GM12878 (cell line): Measurements from ENCODE around the gene TACR1. TPM values are rescaled to one million over a fixed set of nuclear protein-coding genes. Genes with fewer than 3 reads are reported as not detected.

Experiments used
- E2F4 ChIP-seq: IDR thresholded peaks from 2 replicates; pipeline ENCODE4 v1.6.1; 2012; ENCODE audit warnings: low read depth, low read length, improper control_type of control experiment
- NR2F1 ChIP-seq: fragments of 450-650 bp; conservative IDR thresholded peaks from 2 replicates; pipeline ENCODE4 v1.6.1; 2017; ENCODE audit warnings: mild to moderate bottlenecking
- RELB ChIP-seq: fragments of 450-650 bp; IDR thresholded peaks from 2 replicates; pipeline ENCODE4 v1.6.1; 2017; ENCODE audit warnings: low read depth, mild to moderate bottlenecking, moderate library complexity
- SMAD5 ChIP-seq: IDR thresholded peaks from 2 replicates; pipeline ENCODE4 v1.6.1; 2016; ENCODE audit warnings: antibody characterized with exemption, low read depth
- ZBTB33 ChIP-seq: fragments of 450-650 bp; IDR thresholded peaks from 2 replicates; pipeline ENCODE4 v1.6.1; 2017; ENCODE audit warnings: mild to moderate bottlenecking
- ZNF207 ChIP-seq: fragments of 450-650 bp; IDR thresholded peaks from 2 replicates; pipeline ENCODE4 v1.6.1; 2014; ENCODE audit warnings: antibody characterized with exemption, mild to moderate bottlenecking, borderline replicate concordance
- polyA plus RNA-seq, 11 experiments: library from polyadenylated mRNA; depleted of rRNA in 4 of 11; unstranded in 6 of 11; stranded (reverse) in 5 of 11; fragments of >200 nt; fragmentation: Nextera tagmentation in 4 of 11; fragmentation: Illumina TruSeq in 1 of 11; extraction: Ambion mirVana in 4 of 11; extraction: Trizol in 1 of 11; gene quantifications; 1 replicate in 1 of 11; 2 replicates in 10 of 11; pipeline versions ENCODE4 v1.2.1 to v1.2.3, GENCODE V29; 2011 to 2016; ENCODE audit warnings: inconsistent platforms in 2 of 11, missing spikeins in 2 of 11, low read depth in 1 of 11
- total RNA-seq, 4 experiments: library from RNA; depleted of rRNA in 3 of 4; stranded (reverse); fragments of >200 nt in 3 of 4; fragmentation: Illumina TruSeq in 1 of 4; extraction: Trizol in 1 of 4; gene quantifications; 2 replicates each; pipeline versions ENCODE4 v1.2.1 to v1.2.3, GENCODE V29; 2013 to 2021

Gene TACR1
- total and polyA plus RNA-seq, 10 of the 15 experiments (the other 5 are each of a cell fraction or from before 2014, with no cell fraction given): 0.04 to 1.4 (median 0.15) TPM

GRCh38 chr2:75055820-75056675 is 143.3 kb downstream of the TACR1 start (continued):
- TF ChIP-seq ZBTB33: no peak
- TF ChIP-seq SMAD5: no peak
- no peak for TF ChIP-seq ZNF207
- TF ChIP-seq NR2F1: peak; percentile 68
- TF ChIP-seq RELB: peak; percentile 67
- no peak for TF ChIP-seq E2F4
- TF ChIP-seq, all 136 proteins: peak for 64
